ENCODE measurements around the gene TRMO.

TRMO gene

GRCh38 chr9:97918611-97919010 is 3.7 kb downstream of the TRMO start:
- Histone ChIP-seq H3K27me3 (replicated peaks; ENCODE audit: control insufficient read depth, insufficient read depth, low read length) (no peaks in the 10 kb centered on the region), H3K36me3 (ENCODE audit: control insufficient read depth, insufficient read depth, low read length) (no peaks in the 10 kb centered on the region), H3K4me3 (replicated peaks; ENCODE audit: low read depth, low read length) (no peak overlapping the region)
- DNase-seq (ENCODE audit: extremely low read depth, insufficient read length), result no peak
- TF ChIP-seq, protein P1, sequence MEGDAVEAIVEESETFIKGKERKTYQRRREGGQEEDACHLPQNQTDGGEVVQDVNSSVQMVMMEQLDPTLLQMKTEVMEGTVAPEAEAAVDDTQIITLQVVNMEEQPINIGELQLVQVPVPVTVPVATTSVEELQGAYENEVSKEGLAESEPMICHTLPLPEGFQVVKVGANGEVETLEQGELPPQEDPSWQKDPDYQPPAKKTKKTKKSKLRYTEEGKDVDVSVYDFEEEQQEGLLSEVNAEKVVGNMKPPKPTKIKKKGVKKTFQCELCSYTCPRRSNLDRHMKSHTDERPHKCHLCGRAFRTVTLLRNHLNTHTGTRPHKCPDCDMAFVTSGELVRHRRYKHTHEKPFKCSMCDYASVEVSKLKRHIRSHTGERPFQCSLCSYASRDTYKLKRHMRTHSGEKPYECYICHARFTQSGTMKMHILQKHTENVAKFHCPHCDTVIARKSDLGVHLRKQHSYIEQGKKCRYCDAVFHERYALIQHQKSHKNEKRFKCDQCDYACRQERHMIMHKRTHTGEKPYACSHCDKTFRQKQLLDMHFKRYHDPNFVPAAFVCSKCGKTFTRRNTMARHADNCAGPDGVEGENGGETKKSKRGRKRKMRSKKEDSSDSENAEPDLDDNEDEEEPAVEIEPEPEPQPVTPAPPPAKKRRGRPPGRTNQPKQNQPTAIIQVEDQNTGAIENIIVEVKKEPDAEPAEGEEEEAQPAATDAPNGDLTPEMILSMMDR (IDR thresholded peaks at IDR 0.05; ENCODE audit: insufficient read depth, low read length, poor library complexity, severe bottlenecking), result no peak

DNA sequence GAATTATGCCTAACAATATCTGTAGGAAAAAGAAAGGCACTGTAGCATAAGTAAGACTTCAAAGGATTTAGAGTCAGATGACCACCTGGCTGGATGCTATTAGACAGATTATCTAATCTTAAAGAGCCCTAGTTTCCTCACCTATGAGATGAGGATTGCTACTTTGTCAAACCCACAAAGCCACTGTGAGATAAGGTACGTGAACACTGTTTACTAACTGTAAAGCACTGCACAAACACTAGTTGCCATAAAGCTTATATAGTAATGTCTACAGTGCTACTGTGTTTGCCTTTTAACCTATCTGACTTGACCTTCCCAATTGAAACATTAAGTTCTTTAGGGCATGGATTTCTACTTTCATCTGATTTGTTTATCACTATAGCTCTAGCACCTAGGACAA is 10.3 kb downstream of the TRMO start:
- Histone ChIP-seq H3K36me3 (ENCODE audit: control insufficient read depth, insufficient read depth, low read length) (peaks cover 14% of the 10 kb centered on the region), H3K27me3 (replicated peaks; ENCODE audit: control insufficient read depth, insufficient read depth, low read length) (no peaks in the 10 kb centered on the region), H3K4me3 (replicated peaks; ENCODE audit: low read depth, low read length) (no peak overlapping the region)
- TF ChIP-seq, protein P1 (IDR thresholded peaks at IDR 0.05; ENCODE audit: insufficient read depth, low read length, poor library complexity, severe bottlenecking), result no peak
- no peak for DNase-seq (ENCODE audit: extremely low read depth, insufficient read length)

GRCh38 chr9:97911528-97911927 is 10.8 kb downstream of the TRMO start:
- H3K27me3 ChIP-seq (replicated peaks; ENCODE audit: control insufficient read depth, insufficient read depth, low read length), result no peaks in the 10 kb centered on the region
- peaks cover 14% of the 10 kb centered on the region for H3K36me3 ChIP-seq (ENCODE audit: control insufficient read depth, insufficient read depth, low read length)
- TF ChIP-seq, protein P1 (IDR thresholded peaks at IDR 0.05; ENCODE audit: insufficient read depth, low read length, poor library complexity, severe bottlenecking), result no peak
- DNase-seq (ENCODE audit: extremely low read depth, insufficient read length), result no peak
- no peak overlapping the region for H3K4me3 ChIP-seq (replicated peaks; ENCODE audit: low read depth, low read length)

DNA sequence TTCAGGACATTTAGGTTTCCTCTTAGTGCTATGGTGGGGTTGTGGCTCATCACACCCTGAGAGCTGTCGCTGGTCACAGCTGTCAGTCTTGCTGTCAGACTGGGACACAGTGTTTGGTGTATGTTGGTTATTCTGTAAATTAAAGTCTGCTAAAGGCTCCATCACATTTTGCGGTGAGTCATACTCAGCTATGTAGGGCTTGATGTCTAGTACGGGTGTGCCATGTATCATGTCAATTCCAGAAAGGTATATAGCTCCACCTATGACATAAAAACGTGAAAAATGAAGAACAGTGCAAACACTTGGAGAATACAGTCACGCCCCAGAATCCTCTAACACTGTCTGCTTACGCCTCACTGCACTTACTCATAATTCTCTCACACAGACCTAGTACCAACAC is 11.9 kb downstream of the TRMO start:
- TF ChIP-seq, protein P1 (IDR thresholded peaks at IDR 0.05; ENCODE audit: insufficient read depth, low read length, poor library complexity, severe bottlenecking), result no peak
- Histone ChIP-seq H3K4me3 (replicated peaks; ENCODE audit: low read depth, low read length) (no peak overlapping the region), H3K36me3 (ENCODE audit: control insufficient read depth, insufficient read depth, low read length) (peaks cover 14% of the 10 kb centered on the region), H3K27me3 (replicated peaks; ENCODE audit: control insufficient read depth, insufficient read depth, low read length) (no peaks in the 10 kb centered on the region)
- DNase-seq (ENCODE audit: extremely low read depth, insufficient read length), result no peak

GRCh38 chr9:97908705-97909104 is 13.6 kb downstream of the TRMO start:
- Histone ChIP-seq H3K36me3 (ENCODE audit: control insufficient read depth, insufficient read depth, low read length) (peaks cover 14% of the 10 kb centered on the region), H3K4me3 (replicated peaks; ENCODE audit: low read depth, low read length) (no peak overlapping the region), H3K27me3 (replicated peaks; ENCODE audit: control insufficient read depth, insufficient read depth, low read length) (no peaks in the 10 kb centered on the region)
- no peak for DNase-seq (ENCODE audit: extremely low read depth, insufficient read length)
- TF ChIP-seq, protein P1 (IDR thresholded peaks at IDR 0.05; ENCODE audit: insufficient read depth, low read length, poor library complexity, severe bottlenecking), result no peak

GRCh38 chr9:97907632-97908031 is 14.7 kb downstream of the TRMO start:
- Histone ChIP-seq H3K4me3 (replicated peaks; ENCODE audit: low read depth, low read length) (no peak overlapping the region), H3K27me3 (replicated peaks; ENCODE audit: control insufficient read depth, insufficient read depth, low read length) (no peaks in the 10 kb centered on the region), H3K36me3 (ENCODE audit: control insufficient read depth, insufficient read depth, low read length) (peaks cover 14% of the 10 kb centered on the region)
- TF ChIP-seq, protein P1 (IDR thresholded peaks at IDR 0.05; ENCODE audit: insufficient read depth, low read length, poor library complexity, severe bottlenecking), result no peak
- DNase-seq (ENCODE audit: extremely low read depth, insufficient read length), result no peak

Measured in GM06990 (cell line).